HG03135 (cell line): Measurements from ENCODE around the gene CYB5R3.
A peak's percentile ranks its signal among the peaks of the same experiment; 100 is the strongest.
"Not testable (repeated sequence)": the region's sequence is repeated elsewhere in the genome, so short reads cannot be mapped to it uniquely, and the experiment has no call there.

ENCODE experiments used
- ATAC-seq: cut with Tn5 transposase; IDR thresholded peaks from one replicate; pipeline ENCODE4 v1.9.1; 2021; ENCODE audit warnings: mild to moderate bottlenecking, moderate library complexity; ENCODE audit not compliant: unreplicated experiment

Gene CYB5R3

GRCh38 chr22:42608136-42608822 is 40.9 kb downstream of the CYB5R3 start:
- ATAC-seq, result no peak

- not testable (repeated sequence) for ATAC-seq
Measured at GRCh38 chr22:42607641-42608040, 41.6 kb downstream of the CYB5R3 start.

- no peak for ATAC-seq
Measured at GRCh38 chr22:42604403-42604802, 44.8 kb downstream of the CYB5R3 start.

- ATAC-seq, result no peak
Measured at GRCh38 chr22:42603427-42603826, 45.8 kb downstream of the CYB5R3 start.

DNA sequence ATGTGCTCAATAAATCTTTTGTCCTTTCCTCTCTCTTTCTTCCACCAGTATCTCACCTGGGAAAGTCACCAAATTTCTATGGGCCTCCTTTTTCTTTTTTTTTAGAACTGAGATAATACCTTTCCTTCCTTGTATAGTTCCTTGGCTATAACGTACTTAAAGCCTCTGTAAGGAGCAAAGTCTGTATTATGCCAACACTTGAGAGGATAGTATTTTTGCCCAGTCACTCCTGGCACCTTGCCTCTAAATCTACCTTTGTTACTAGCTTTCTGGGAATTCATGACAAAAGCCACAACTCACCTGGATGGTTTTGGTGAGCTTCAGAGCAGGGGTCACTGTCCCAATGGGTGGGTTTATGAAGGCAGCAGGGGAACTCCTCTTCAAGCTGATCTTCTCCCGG is 46.7 kb downstream of the CYB5R3 start:
- ATAC-seq, result no peak

GRCh38 chr22:42601879-42602465 is 47.2 kb downstream of the CYB5R3 start:
- no peak for ATAC-seq

GRCh38 chr22:42596863-42597530 is 52.2 kb downstream of the CYB5R3 start:
- no peak for ATAC-seq

GRCh38 chr22:42596336-42596735 is 52.9 kb downstream of the CYB5R3 start:
- no peak for ATAC-seq

DNA sequence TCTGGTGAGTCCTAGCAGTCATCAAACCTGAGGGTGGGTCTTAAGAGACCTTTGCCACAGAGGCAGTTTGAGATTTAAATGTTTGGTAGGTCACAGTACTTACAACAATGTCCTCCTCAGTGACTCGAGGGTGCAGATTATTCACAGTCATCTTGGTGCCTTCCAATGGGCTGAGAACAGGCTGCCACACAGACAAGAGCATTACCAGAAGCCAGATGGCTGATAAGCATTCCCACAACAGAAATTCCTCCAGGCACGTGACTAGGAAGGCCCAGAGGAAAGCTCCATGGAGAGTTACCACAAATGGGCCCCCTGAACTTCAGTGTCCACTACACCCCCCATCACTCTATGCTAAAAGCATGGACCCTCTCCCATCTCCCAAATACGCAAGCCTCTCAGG is 53.8 kb downstream of the CYB5R3 start:
- ATAC-seq, result no peak

- ATAC-seq, result no peak
Measured at GRCh38 chr22:42591987-42592386, 57.2 kb downstream of the CYB5R3 start.

- ATAC-seq, result no peak
Measured at GRCh38 chr22:42587588-42588175, 61.5 kb downstream of the CYB5R3 start.

GRCh38 chr22:42586381-42586780 is 62.8 kb downstream of the CYB5R3 start:
- ATAC-seq, result no peak

DNA sequence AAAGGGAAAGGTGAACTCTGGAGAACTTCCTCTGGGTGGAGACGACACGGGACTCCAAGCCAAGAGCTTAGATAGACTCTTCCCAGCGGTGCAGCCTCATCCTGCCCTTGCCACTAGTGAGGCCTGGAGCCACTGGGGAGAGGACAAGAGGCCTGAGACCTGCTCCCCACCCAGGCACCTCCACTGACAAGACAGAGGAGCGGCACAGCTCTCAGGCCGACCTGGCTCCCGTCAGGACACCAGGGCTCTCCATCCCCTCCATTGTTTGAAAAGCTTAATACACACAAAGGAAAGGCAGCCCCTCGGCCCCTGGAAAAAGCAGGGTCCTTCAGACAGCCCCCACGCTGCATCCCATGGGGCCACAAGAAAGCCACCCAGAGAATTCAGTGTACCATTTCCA is 64.1 kb downstream of the CYB5R3 start:
- no peak for ATAC-seq

- ATAC-seq, result no peak
Measured at GRCh38 chr22:42584364-42584940, 64.7 kb downstream of the CYB5R3 start.

DNA sequence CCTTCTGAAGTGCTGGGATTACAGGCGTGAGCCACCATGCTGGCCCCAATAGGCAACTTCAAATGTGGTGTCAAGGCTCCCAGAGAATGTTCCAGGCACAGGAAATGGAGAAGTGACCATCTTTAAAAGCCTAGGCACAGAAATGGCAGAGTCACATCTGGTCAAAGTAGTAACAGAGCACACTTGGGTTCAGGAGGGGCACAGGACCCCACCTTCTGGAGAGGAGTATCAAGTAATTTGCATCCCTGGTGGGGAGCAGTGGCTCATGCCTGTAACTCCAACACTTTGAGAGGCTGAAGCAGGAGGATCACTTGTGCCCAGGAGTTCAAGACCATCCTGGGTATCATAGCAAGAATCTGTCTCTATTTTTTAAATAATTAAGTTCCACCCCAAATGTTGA is 66.2 kb downstream of the CYB5R3 start:
- ATAC-seq, result no peak

DNA sequence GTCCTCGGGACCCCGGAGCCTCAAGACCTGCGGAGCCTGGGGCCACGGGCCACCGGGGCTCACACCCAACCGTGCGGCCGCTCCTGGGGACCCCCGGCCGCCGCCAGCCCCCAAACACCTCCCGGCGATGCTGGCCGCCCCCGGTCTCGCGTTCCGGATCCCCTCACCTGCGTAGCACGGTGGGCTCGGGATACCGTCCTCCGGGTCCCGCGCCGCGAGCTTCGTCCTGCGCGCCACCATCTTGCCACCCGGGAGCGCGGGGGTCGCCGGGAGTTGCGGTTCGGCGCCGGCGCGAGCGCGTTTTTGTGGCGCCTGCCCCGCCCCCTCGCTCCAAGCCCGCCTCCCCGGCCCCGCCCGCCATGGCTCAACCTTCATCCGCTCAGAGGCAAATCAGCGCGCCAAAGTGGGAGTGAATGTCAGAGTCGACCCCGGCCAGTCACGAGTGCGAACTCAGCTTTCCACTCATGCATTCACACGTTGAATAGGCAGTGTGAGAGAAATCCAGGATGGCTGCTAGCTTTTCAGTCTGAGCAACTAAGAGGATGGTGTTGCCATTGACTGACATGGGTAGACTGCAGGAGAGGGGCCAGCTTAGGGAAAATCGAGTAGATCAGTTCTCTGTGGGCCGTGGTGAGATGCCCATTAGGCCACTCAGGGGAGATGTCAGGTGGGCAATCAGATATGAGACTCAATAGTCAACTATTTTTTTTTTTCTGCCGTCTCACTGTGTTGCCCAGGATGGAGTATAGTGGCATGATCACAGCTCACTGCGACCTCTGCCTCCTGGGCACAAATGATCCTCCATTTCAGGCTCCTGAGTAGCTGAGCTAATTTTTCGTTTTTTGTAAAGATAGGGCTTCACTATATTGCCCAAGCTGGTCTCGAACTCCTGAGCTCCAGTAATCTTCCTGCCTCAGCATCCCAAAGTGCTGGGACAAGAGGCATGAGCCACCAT is 67.2 kb downstream of the CYB5R3 start:
- ATAC-seq, result peak; percentile 54

GRCh38 chr22:42581194-42581761 is 67.9 kb downstream of the CYB5R3 start:
- peak; percentile 16 for ATAC-seq

DNA sequence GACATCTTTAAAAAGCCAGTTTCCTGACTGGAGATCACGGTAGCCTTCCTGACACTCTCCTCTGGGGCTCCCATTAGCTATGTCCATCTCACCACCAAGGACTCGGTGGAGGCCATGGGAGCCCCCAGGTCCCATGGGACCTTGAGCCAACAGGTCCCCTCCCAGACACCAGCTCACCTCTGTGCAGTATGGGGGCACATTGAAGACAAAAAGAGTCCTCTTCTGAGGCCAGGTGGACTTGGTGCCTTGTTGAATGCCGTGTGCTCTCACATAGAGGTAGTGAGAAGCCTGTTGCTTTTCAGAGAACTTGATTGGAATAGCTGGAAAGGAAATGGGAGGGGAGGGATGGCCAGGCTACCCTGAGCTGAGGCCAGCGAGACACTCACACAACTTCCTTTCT is 69.2 kb downstream of the CYB5R3 start:
- not testable (repeated sequence) for ATAC-seq

DNA sequence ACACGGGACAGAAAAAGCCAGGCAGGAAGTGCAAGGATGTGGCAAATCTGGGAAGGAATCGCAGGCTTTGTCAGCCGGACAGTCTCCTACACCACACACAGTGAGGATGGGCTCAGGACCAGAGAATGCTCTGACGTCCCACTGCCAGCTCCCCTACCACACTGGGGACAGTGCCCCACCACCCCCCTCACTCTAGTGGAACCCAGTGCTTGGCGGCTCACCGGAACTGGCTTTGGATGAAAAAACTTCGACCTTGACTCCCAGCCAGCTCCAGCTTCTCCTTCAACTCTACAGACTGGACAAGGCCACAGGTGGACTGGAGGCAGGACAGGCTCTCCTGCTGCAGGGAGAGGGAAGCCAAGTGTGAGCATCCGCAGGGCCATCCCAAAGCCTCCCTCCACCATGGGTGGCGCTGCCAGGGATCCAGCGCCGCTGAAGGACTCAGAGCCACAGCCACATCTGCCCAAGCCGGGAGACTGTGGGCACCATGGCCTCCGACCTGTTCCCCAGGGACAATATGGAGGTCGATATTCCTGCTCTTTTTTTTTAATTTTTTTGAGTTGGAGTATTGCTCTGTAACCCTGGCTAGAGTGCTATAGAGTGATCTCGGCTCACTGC is 71.5 kb downstream of the CYB5R3 start:
- no peak for ATAC-seq

DNA sequence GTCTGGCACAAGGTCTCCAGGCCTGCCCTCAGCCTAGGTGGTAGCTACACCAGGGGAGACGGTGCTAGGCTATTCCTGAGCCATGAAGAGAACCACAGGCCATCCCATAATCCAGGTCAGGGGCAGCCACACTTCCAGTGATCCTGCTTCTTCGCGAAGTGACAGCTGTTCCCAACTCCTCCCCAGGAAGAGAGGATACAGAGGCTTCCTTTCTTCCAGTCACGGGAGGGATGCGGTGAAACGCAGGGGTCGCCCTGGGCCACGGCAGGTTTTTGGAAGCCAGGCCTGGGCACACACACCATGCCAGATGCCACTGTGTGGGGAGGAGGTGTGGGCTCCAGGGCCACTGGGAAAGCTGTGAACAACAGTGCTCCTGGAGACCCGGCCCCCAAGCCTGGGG is 72.1 kb downstream of the CYB5R3 start:
- ATAC-seq, result not testable (repeated sequence)
